ENCODE data around the gene CLMP.
A peak's percentile ranks its signal among the peaks of the same experiment; 100 is the strongest.
"Not testable (repeated sequence)": the region's sequence is repeated elsewhere in the genome, so short reads cannot be mapped to it uniquely, and the experiment has no call there.

The CLMP gene

DNA sequence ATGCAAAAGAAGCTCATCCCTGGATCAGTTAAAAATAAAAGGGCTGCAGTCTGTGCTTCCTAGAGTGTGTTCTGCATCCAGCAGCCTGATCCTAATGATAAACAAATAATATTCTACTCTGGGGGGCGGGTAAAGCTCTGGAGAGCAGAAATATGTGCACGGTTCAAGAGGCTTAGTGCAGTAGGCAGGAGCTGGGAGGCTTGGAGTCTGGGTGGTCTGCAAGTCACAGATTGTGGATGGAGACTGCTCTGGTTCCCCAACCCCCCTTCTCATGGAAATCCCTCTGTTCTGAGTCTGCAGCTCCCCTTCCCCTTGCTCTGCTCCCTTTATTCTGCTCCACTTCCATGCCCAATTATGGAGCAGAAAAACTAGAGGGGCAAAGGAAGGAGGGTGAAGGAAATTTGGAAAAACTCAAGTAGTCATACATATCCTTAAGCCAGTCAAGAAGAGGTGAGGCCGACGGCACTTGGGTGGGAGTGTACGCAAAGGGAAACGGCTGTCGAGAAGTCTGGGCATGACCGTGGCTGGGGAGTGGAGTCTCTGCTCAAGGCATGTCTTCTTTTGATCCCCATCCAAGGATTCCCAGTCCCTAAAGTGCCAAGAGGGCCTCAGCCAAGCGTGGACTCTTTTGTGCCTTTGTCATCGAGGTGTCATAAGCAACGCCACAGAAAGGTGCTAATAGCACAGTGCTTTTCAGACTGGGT is 16.3 kb upstream of the CLMP start:
- TF ChIP-seq, protein P1, sequence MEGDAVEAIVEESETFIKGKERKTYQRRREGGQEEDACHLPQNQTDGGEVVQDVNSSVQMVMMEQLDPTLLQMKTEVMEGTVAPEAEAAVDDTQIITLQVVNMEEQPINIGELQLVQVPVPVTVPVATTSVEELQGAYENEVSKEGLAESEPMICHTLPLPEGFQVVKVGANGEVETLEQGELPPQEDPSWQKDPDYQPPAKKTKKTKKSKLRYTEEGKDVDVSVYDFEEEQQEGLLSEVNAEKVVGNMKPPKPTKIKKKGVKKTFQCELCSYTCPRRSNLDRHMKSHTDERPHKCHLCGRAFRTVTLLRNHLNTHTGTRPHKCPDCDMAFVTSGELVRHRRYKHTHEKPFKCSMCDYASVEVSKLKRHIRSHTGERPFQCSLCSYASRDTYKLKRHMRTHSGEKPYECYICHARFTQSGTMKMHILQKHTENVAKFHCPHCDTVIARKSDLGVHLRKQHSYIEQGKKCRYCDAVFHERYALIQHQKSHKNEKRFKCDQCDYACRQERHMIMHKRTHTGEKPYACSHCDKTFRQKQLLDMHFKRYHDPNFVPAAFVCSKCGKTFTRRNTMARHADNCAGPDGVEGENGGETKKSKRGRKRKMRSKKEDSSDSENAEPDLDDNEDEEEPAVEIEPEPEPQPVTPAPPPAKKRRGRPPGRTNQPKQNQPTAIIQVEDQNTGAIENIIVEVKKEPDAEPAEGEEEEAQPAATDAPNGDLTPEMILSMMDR (conservative IDR thresholded peaks at IDR 0.05; ENCODE audit: low read length), result no peak
- DNase-seq (ENCODE audit: low read depth), result no peak
- H3K4me3 ChIP-seq (ENCODE audit: low read length), result no peak overlapping the region

DNA sequence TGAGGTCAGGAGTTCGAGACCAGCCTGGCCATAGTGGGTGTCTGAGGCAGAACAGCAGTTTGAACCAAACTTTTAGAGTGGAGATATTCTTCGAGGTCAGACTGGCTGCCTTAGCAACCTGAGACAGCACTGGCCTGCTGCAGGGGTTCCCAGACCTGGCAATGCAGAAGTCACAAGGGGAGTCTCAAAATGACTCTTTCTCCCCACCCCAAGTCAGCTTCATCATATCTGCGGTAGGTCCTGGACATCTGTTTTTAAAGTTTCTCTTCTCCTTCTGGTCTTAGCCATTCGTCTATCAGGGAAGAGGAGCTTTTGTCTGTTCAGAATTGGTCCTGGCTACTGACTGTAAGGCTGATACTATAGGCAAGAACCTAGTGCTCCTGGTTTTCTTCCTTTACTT is 14.5 kb upstream of the CLMP start:
- H3K4me3 ChIP-seq (ENCODE audit: low read length), result no peak overlapping the region
- no peak for DNase-seq (ENCODE audit: low read depth)
- TF ChIP-seq, protein P1 (conservative IDR thresholded peaks at IDR 0.05; ENCODE audit: low read length), result no peak

- no peak overlapping the region for H3K4me3 ChIP-seq (ENCODE audit: low read length)
- no peak for DNase-seq (ENCODE audit: low read depth)
- TF ChIP-seq, protein P1 (conservative IDR thresholded peaks at IDR 0.05; ENCODE audit: low read length), result no peak
Measured at GRCh38 chr11:123206791-123207434, 11.9 kb upstream of the CLMP start.

DNA sequence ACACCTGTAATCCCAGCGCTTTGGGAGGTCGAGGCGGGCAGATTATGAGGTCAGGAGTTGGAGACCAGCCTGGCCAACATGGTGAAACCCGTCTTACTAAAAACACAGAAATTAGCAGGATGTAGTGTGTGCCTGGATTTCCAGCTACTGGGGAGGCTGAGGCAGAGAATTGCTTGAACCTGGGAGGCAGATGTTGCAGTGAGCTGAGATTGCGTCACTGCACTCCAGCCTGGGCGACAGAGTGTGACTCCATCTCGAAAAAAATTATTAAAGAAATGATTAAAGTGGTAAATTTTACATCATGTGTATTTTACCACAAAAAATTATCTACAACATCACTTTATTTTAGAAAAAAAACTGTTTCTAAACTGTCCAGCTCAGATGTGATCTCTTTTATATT is 11.0 kb upstream of the CLMP start:
- H3K4me3 ChIP-seq (ENCODE audit: low read length); DNase-seq (ENCODE audit: low read depth): not testable (repeated sequence)

DNA sequence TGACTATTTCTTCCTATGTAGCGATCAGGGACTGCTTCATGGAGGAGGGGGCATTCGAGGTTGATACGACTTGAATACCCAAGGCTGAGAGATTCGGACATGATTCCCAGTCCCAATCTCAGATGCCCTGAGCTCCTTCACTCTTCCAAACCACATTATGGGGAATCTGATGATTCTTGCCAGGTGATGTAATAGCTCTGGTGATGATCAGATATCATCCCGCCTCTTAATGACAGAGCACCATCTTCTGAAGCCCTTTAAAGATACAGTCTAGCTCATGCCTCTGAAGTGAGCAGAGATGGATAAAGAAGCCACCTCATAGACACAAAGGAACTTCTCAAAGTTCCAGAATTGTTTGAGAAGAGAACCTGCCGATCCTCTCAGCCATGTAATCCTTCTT is 8.9 kb upstream of the CLMP start:
- TF ChIP-seq, protein P1 (conservative IDR thresholded peaks at IDR 0.05; ENCODE audit: low read length), result no peak
- DNase-seq (ENCODE audit: low read depth), result no peak
- no peak overlapping the region for H3K4me3 ChIP-seq (ENCODE audit: low read length)

GRCh38 chr11:123203471-123203870 is 8.4 kb upstream of the CLMP start:
- H3K4me3 ChIP-seq (ENCODE audit: low read length), result no peak overlapping the region
- DNase-seq (ENCODE audit: low read depth), result no peak

DNA sequence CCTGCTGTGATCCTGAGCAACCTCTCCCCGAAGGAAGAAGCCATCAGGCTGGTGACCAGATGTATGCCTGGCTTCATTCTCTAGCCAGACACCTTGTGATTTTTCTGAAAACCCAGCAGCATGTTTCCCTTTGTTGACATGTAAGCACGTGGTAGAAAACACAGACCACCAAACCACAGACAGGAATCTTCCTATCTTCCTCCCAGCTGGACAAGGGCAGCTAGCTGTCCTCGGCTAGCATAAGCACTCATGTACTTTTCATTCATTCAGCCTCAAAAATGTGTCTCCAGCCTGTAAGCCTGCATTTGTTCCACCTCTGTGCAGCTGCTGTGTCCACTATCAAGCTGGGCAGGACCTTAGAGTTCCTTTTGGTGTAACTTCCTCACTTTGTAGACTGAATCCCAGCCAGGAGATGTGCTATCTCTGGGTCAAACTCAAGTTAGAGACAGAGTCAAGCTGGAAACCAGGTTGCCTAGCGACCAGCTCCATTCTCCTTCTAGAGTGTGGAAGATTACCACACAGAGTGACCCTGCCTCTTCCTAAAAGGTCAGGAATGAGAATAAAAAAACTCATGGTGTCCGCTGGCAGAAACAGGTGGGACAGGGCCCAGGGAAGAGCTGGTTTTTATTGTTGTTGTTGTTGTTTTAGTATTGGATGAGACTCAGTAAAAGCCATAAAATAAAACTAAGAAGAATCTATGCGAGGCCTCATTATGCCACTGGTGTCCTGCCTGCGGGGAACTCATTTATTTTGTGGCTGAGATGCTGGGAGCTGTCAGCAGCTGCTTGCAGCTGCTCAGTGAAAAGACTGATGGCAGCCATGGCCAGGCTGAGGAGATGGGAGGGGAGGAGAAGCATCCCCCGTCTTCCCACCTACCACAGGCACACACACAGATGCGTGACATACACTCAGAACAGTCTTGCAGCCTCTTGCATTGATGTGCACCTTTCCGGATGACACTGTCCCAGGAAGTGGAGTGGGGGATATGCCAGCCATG is 7.4 kb upstream of the CLMP start:
- no peak overlapping the region for H3K4me3 ChIP-seq (ENCODE audit: low read length)
- DNase-seq (ENCODE audit: low read depth), result peak; percentile 69
- TF ChIP-seq, protein P1 (conservative IDR thresholded peaks at IDR 0.05; ENCODE audit: low read length), result no peak

More at GRCh38 chr11:123203471-123203870, 8.4 kb upstream of the CLMP start:
- TF ChIP-seq, protein P1 (conservative IDR thresholded peaks at IDR 0.05; ENCODE audit: low read length), result no peak
